Vagina (tissue), 2 donors: ENCODE results near the gene UBL3. TPM values are rescaled to one million over a fixed set of nuclear protein-coding genes. Genes with fewer than 3 reads are reported as not detected.

Experiments
- DNase-seq, 2 donors: peaks; one replicate each; pipeline ENCODE4 v3.0.0-alpha.2; 2017; ENCODE audit errors: extremely low spot score in 2 of 2
- H3K27ac ChIP-seq: fragments of 200-600 bp; sonication (generic); one replicate; pipeline ENCODE4 v1.5.1; 2019
- H3K27me3 ChIP-seq: fragments of 200-600 bp; sonication (generic); one replicate; pipeline ENCODE4 v1.5.1; 2019
- H3K36me3 ChIP-seq, 2 donors: fragments of 200-600 bp; sonication (generic); one replicate each; pipeline ENCODE4 v1.5.1; 2017 to 2019
- H3K4me1 ChIP-seq: fragments of 200-600 bp; sonication (generic); one replicate; pipeline ENCODE4 v1.5.1; 2019
- H3K4me3 ChIP-seq, 2 donors: fragments of 200-600 bp; sonication (generic); 1 replicate in 1 of 2; 2 replicates in 1 of 2; pipeline ENCODE4 v1.5.1; 2016 to 2019
- H3K9me3 ChIP-seq: fragments of 200-600 bp; sonication (generic); one replicate; pipeline ENCODE4 v1.5.1; 2019
- CTCF ChIP-seq, 3 experiments: fragments of 450-650 bp in 2 of 3; fragments of 200-600 bp in 1 of 3; sonication (generic) in 1 of 3; IDR thresholded peaks; one replicate each; pipeline ENCODE4 v1.5.1; 2017 to 2019; ENCODE audit warnings: antibody characterized with exemption in 3 of 3, mild to moderate bottlenecking in 2 of 3, moderate library complexity in 2 of 3
- POLR2A ChIP-seq, 2 donors: fragments of 450-650 bp; IDR thresholded peaks; one replicate each; pipeline ENCODE4 v1.6.1; 2017; ENCODE audit warnings: antibody characterized with exemption in 2 of 2, mild to moderate bottlenecking in 2 of 2, moderate library complexity in 2 of 2
- POLR2AphosphoS5 ChIP-seq, 2 donors: sonication (generic); formaldehyde crosslinking; IDR thresholded peaks; one replicate each; pipeline ENCODE4 v1.9.0; 2017; ENCODE audit warnings: antibody characterized with exemption in 2 of 2, mild to moderate bottlenecking in 2 of 2, low read depth in 1 of 2; ENCODE audit not compliant: insufficient read depth in 1 of 2
- intact Hi-C: fragments of 100-400 bp; cut with DNase I; formaldehyde crosslinking; loops from one replicate; pipeline ENCODE4 v1.15.1; 2023
- total RNA-seq: library from RNA; depleted of rRNA; stranded (reverse); fragments of >200 nt; gene quantifications from one replicate; pipeline ENCODE4 v1.2.3, GENCODE V29; 2016

Gene UBL3
- total RNA-seq, 1 donor from 2014 or later = 33.4 TPM

GRCh38 chr13:29832761-29833298, 17.6 kb downstream of the UBL3 start:
- H3K4me3 ChIP-seq = no peak overlapping the region
- no peak for DNase-seq
- H3K27me3 ChIP-seq = no peaks in the 10 kb centered on the region
- TF ChIP-seq CTCF (IDR thresholded peaks at IDR 0.05) (no peak), POLR2A (IDR thresholded peaks at IDR 0.05) (no peak), POLR2AphosphoS5 (IDR thresholded peaks at IDR 0.05; ENCODE audit: insufficient read depth in 1 of 2, low read depth in 1 of 2) (no peak)
- H3K27ac ChIP-seq = no peak overlapping the region
- intact Hi-C loops = no loop called here
- no peaks in the 10 kb centered on the region for H3K9me3 ChIP-seq
- peaks cover 63% of the 10 kb centered on the region for H3K4me1 ChIP-seq
- no peaks in the 10 kb centered on the region for H3K36me3 ChIP-seq

- DNase-seq = no peak
- H3K27ac ChIP-seq = no peak overlapping the region
- intact Hi-C loops = no loop called here
- peaks cover 35% of the 10 kb centered on the region for H3K4me1 ChIP-seq
- no peaks in the 10 kb centered on the region for H3K36me3 ChIP-seq
- TF ChIP-seq POLR2AphosphoS5 (IDR thresholded peaks at IDR 0.05; ENCODE audit: insufficient read depth in 1 of 2, low read depth in 1 of 2) = no peak
- TF ChIP-seq POLR2A (IDR thresholded peaks at IDR 0.05) = no peak
- no peak for TF ChIP-seq CTCF (IDR thresholded peaks at IDR 0.05)
- H3K9me3 ChIP-seq = no peaks in the 10 kb centered on the region
- H3K27me3 ChIP-seq = no peaks in the 10 kb centered on the region
- H3K4me3 ChIP-seq = no peak overlapping the region
Observed at GRCh38 chr13:29830000-29830399, 20.4 kb downstream of the UBL3 start.

GRCh38 chr13:29819143-29819542, 31.3 kb downstream of the UBL3 start:
- intact Hi-C loops = no loop called here
- Histone ChIP-seq H3K9me3 (no peaks in the 10 kb centered on the region), H3K4me1 (peaks cover 55% of the 10 kb centered on the region), H3K27ac (no peak overlapping the region), H3K4me3 (no peak overlapping the region), H3K36me3 (no peaks in the 10 kb centered on the region), H3K27me3 (no peaks in the 10 kb centered on the region)
- TF ChIP-seq POLR2A (IDR thresholded peaks at IDR 0.05) (no peak), POLR2AphosphoS5 (IDR thresholded peaks at IDR 0.05; ENCODE audit: insufficient read depth in 1 of 2, low read depth in 1 of 2) (no peak), CTCF (IDR thresholded peaks at IDR 0.05) (no peak)
- DNase-seq = no peak

- no peaks in the 10 kb centered on the region for H3K27me3 ChIP-seq
- H3K9me3 ChIP-seq = no peaks in the 10 kb centered on the region
- no peak overlapping the region for H3K27ac ChIP-seq
- H3K4me3 ChIP-seq = no peak overlapping the region
- no peak for TF ChIP-seq POLR2AphosphoS5 (IDR thresholded peaks at IDR 0.05; ENCODE audit: insufficient read depth in 1 of 2, low read depth in 1 of 2)
- TF ChIP-seq CTCF (IDR thresholded peaks at IDR 0.05) = no peak
- no peak for TF ChIP-seq POLR2A (IDR thresholded peaks at IDR 0.05)
- H3K4me1 ChIP-seq = peaks cover 55% of the 10 kb centered on the region
- intact Hi-C loops = no loop called here
- H3K36me3 ChIP-seq = no peaks in the 10 kb centered on the region
- no peak for DNase-seq
Observed at GRCh38 chr13:29817604-29818378, 32.6 kb downstream of the UBL3 start.

GRCh38 chr13:29816715-29817114, 33.7 kb downstream of the UBL3 start:
- intact Hi-C loops = no loop called here
- Histone ChIP-seq H3K4me1 (peaks cover 55% of the 10 kb centered on the region), H3K27ac (no peak overlapping the region), H3K4me3 (no peak overlapping the region), H3K9me3 (no peaks in the 10 kb centered on the region), H3K27me3 (no peaks in the 10 kb centered on the region), H3K36me3 (no peaks in the 10 kb centered on the region)
- TF ChIP-seq POLR2AphosphoS5 (IDR thresholded peaks at IDR 0.05; ENCODE audit: insufficient read depth in 1 of 2, low read depth in 1 of 2) (no peak), CTCF (IDR thresholded peaks at IDR 0.05) (no peak), POLR2A (IDR thresholded peaks at IDR 0.05) (no peak)
- DNase-seq = no peak
